GM18858 (cell line): Measurements from ENCODE around the gene PI16.

Experiments used
- ATAC-seq: cut with Tn5 transposase; IDR thresholded peaks from one replicate; pipeline ENCODE4 v1.9.1; 2021; ENCODE audit not compliant: unreplicated experiment

The PI16 gene, protein sequence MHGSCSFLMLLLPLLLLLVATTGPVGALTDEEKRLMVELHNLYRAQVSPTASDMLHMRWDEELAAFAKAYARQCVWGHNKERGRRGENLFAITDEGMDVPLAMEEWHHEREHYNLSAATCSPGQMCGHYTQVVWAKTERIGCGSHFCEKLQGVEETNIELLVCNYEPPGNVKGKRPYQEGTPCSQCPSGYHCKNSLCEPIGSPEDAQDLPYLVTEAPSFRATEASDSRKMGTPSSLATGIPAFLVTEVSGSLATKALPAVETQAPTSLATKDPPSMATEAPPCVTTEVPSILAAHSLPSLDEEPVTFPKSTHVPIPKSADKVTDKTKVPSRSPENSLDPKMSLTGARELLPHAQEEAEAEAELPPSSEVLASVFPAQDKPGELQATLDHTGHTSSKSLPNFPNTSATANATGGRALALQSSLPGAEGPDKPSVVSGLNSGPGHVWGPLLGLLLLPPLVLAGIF

GRCh38 chr6:36954262-36954931 lies at the start of gene PI16:
TSS of gene PI16 (plus strand) at chr6:36954738. CDS start at chr6:36954761, 23 bp downstream.
- no peak for ATAC-seq

GRCh38 chr6:36904851-36905393 lies 49.6 kb upstream of the PI16 start:
- ATAC-seq: no peak

DNA sequence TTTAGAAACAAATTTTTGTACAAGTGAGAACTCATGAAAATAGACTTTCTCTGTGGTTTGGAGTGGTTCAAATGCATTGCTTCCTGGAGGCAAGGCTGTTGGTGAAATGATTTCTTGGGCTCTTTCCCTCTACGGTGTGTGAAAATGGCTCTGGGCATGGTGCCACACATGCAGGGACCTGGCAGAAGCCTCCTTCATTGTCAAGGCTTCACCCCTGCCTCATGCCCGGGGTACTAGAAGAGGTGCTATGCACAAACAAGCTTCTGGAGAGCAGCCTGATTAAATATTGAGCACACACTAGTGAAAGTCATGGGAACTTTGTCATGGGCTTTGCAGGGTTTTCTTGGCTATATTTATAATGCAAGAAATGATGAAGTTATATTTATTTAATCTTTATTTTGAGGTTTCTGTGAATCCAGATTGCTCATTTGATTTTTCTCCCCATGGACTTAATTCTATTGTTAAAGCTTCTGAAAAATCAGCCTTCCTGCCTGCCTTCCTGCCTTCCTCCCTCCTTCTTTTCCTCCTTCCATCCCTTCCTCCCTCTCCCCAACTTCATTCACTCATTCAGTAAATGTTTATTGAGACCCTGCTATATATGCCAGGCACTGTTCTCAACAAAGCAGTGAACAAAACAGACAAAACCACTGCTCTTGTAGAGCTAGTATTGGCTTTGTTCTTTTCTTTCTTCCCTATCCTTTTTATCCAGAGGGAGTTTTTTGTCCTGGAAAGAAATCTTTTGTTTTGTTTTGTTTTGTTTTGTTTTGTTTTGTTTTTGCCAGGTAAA lies 47.8 kb upstream of the PI16 start:
- ATAC-seq: no peak

GRCh38 chr6:36907781-36908180 lies 46.8 kb upstream of the PI16 start:
- ATAC-seq: no peak

- no peak for ATAC-seq
Measured at GRCh38 chr6:36908747-36909146, 45.8 kb upstream of the PI16 start.

GRCh38 chr6:36912030-36912454 lies 42.5 kb upstream of the PI16 start:
- ATAC-seq: peak; percentile 16

DNA sequence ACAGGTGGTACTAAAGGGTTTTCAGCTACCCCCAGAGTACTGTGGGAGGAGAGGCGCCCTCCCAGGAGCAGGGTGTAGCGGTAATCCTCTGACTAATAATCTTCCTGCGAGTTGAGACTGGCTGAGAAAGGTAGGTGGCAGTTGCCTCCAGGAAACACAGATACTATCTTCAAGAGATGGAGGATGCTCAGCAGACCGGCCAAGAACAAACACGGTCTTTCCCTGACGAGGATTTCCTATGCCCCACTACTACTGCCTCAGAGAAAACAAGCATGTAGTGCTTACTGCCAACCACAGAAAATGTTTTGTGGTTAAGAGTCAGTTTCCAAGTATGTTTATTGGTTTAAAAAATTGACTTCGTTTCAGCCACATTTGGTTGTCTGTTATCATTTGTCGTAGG lies 42.0 kb upstream of the PI16 start:
- peak; percentile 81 for ATAC-seq

GRCh38 chr6:36913082-36913481 lies 41.5 kb upstream of the PI16 start:
- ATAC-seq: no peak

GRCh38 chr6:36914227-36914794 lies 40.2 kb upstream of the PI16 start:
- ATAC-seq: no peak

- no peak for ATAC-seq
Measured at GRCh38 chr6:36915599-36915998, 38.9 kb upstream of the PI16 start.

- ATAC-seq: no peak
Measured at GRCh38 chr6:36916126-36916525, 38.4 kb upstream of the PI16 start.

GRCh38 chr6:36917541-36918193 lies 36.9 kb upstream of the PI16 start:
- no peak for ATAC-seq

- ATAC-seq: no peak
Measured at GRCh38 chr6:36920049-36920448, 34.5 kb upstream of the PI16 start.

DNA sequence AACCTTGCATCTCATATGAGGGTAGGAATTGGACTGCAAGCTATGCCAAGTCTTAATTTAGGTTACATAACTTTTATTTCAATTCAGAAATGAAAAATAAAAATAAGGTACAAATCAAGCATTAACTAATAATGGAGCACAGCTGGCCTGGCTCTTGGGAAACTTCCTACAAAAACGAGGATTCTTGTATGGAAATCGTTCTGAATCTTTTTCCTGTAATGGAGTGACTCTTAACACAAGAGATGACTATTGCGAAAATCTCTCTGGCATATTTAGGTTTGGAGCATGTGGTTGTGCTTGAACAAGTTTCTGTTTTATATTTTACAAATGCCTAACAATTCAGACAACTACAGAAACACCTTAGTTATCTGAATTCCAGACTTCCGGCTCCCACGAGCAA lies 34.0 kb upstream of the PI16 start:
- no peak for ATAC-seq

DNA sequence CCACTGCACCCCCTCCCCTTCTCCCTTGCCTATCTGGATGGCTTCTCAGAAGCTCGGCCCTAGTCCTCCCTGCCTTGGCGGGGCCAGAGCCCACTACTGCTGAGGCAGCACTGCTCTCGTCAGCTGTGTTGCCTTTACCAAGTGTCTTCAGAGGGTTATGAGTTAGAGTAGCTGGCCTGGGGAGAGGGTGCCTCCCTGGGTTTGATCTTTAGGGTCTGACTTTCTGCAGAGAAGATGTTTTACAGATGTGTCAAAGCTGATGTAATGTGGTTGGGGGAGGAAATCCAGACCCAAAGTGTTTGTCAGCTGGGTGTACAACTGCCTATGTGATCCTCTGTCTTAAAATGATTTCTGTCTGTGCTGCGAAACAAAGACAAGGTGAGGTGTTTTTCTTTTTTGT lies 30.4 kb upstream of the PI16 start:
- no peak for ATAC-seq

GRCh38 chr6:36924778-36925374 lies 29.7 kb upstream of the PI16 start:
- ATAC-seq: no peak

- ATAC-seq: no peak
Measured at GRCh38 chr6:36925809-36926208, 28.7 kb upstream of the PI16 start.

DNA sequence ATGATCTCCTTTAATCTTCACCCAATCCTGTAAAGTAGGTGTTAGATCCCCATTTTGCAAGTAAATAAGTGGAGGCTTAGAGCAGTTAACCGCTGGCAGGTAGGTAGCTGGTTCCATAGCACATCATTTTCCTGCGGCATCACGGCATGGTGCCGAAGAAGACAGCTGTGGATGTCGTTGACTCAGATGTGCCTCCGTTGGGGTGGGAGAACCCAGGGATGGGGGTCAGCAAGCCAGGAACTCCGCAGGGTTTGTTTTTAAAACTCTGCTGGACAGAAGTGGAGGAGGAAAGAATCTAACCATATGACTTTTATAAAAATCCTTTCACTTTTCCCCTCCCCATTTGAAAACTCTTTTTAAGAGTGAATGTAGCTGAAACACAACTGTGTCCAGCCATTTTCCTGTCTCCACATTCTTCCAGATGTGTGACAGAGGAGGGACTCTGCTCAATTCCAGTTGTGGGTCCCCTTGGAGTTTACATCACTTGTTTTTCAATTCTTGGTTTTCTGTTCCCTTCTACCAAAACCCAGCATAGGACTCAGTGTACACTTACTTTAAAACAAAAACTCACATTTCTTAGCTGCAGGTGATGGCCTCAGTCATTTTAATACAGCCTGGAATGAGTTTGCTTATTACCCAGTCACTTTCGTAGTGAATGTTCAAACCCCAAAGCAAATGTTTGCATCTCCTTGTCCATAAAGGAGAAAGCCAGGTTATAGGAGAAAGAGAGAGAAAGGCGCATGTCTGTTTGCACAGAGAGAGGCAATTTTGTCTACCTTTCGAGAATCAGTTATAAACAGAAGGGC lies 27.6 kb upstream of the PI16 start:
- no peak for ATAC-seq
